Measurements from ENCODE around the gene FGF9. TPM values are rescaled to one million over a fixed set of nuclear protein-coding genes. Genes with fewer than 3 reads are reported as not detected.

FGF9 gene
- total and polyA plus RNA-seq, 2 of the 8 experiments (the other 6 are each of a cell fraction or from before 2014, with no cell fraction given): 0.02 TPM; not detected in 1

- TF ChIP-seq, protein P1, sequence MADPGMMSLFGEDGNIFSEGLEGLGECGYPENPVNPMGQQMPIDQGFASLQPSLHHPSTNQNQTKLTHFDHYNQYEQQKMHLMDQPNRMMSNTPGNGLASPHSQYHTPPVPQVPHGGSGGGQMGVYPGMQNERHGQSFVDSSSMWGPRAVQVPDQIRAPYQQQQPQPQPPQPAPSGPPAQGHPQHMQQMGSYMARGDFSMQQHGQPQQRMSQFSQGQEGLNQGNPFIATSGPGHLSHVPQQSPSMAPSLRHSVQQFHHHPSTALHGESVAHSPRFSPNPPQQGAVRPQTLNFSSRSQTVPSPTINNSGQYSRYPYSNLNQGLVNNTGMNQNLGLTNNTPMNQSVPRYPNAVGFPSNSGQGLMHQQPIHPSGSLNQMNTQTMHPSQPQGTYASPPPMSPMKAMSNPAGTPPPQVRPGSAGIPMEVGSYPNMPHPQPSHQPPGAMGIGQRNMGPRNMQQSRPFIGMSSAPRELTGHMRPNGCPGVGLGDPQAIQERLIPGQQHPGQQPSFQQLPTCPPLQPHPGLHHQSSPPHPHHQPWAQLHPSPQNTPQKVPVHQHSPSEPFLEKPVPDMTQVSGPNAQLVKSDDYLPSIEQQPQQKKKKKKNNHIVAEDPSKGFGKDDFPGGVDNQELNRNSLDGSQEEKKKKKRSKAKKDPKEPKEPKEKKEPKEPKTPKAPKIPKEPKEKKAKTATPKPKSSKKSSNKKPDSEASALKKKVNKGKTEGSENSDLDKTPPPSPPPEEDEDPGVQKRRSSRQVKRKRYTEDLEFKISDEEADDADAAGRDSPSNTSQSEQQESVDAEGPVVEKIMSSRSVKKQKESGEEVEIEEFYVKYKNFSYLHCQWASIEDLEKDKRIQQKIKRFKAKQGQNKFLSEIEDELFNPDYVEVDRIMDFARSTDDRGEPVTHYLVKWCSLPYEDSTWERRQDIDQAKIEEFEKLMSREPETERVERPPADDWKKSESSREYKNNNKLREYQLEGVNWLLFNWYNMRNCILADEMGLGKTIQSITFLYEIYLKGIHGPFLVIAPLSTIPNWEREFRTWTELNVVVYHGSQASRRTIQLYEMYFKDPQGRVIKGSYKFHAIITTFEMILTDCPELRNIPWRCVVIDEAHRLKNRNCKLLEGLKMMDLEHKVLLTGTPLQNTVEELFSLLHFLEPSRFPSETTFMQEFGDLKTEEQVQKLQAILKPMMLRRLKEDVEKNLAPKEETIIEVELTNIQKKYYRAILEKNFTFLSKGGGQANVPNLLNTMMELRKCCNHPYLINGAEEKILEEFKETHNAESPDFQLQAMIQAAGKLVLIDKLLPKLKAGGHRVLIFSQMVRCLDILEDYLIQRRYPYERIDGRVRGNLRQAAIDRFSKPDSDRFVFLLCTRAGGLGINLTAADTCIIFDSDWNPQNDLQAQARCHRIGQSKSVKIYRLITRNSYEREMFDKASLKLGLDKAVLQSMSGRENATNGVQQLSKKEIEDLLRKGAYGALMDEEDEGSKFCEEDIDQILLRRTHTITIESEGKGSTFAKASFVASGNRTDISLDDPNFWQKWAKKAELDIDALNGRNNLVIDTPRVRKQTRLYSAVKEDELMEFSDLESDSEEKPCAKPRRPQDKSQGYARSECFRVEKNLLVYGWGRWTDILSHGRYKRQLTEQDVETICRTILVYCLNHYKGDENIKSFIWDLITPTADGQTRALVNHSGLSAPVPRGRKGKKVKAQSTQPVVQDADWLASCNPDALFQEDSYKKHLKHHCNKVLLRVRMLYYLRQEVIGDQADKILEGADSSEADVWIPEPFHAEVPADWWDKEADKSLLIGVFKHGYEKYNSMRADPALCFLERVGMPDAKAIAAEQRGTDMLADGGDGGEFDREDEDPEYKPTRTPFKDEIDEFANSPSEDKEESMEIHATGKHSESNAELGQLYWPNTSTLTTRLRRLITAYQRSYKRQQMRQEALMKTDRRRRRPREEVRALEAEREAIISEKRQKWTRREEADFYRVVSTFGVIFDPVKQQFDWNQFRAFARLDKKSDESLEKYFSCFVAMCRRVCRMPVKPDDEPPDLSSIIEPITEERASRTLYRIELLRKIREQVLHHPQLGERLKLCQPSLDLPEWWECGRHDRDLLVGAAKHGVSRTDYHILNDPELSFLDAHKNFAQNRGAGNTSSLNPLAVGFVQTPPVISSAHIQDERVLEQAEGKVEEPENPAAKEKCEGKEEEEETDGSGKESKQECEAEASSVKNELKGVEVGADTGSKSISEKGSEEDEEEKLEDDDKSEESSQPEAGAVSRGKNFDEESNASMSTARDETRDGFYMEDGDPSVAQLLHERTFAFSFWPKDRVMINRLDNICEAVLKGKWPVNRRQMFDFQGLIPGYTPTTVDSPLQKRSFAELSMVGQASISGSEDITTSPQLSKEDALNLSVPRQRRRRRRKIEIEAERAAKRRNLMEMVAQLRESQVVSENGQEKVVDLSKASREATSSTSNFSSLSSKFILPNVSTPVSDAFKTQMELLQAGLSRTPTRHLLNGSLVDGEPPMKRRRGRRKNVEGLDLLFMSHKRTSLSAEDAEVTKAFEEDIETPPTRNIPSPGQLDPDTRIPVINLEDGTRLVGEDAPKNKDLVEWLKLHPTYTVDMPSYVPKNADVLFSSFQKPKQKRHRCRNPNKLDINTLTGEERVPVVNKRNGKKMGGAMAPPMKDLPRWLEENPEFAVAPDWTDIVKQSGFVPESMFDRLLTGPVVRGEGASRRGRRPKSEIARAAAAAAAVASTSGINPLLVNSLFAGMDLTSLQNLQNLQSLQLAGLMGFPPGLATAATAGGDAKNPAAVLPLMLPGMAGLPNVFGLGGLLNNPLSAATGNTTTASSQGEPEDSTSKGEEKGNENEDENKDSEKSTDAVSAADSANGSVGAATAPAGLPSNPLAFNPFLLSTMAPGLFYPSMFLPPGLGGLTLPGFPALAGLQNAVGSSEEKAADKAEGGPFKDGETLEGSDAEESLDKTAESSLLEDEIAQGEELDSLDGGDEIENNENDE (IDR thresholded peaks at IDR 0.05; ENCODE audit: insufficient replicate concordance, low read length): no peak
- TF ChIP-seq BACH1 (IDR thresholded peaks at IDR 0.05; ENCODE audit: low read length) (no peak), RNF2 (IDR thresholded peaks at IDR 0.05; ENCODE audit: borderline replicate concordance, low read depth, low read length, missing control alignments, poor library complexity, severe bottlenecking) (no peak), FOSL1 (IDR thresholded peaks at IDR 0.05; ENCODE audit: insufficient read depth, low read depth, low read length) (no peak), NANOG (IDR thresholded peaks at IDR 0.05; ENCODE audit: insufficient read depth, low read depth, low read length, poor library complexity, severe bottlenecking) (no peak), KDM4A (IDR thresholded peaks at IDR 0.05; ENCODE audit: low read depth, low read length, severe bottlenecking) (no peak), RBBP5 (IDR thresholded peaks at IDR 0.05; ENCODE audit: borderline replicate concordance, low read depth, low read length) (no peak), CREB1 (IDR thresholded peaks at IDR 0.05) (no peak), SIRT6 (IDR thresholded peaks at IDR 0.05; ENCODE audit: low read length) (no peak), ATF2 (IDR thresholded peaks at IDR 0.05; ENCODE audit: low read length) (no peak)
Measured at GRCh38 chr13:21747456-21747855, 76.6 kb downstream of the FGF9 start (continued).

Measured in H1 (cell line).